ENCODE measurements around the gene ENTPD3. TPM values are rescaled to one million over a fixed set of nuclear protein-coding genes. Genes with fewer than 3 reads are reported as not detected.

ENTPD3 gene
- total and polyA plus RNA-seq, 2 of the 8 experiments (the other 6 are each of a cell fraction or from before 2014, with no cell fraction given) = 0.60 to 1.0 TPM

- Histone ChIP-seq H4K8ac (ENCODE audit: extremely low read depth, insufficient read depth, low read length) (no peak overlapping the region), H3K18ac (ENCODE audit: extremely low read depth, low read length) (no peak overlapping the region), H3K4me3 (ENCODE audit: extremely low read depth in 1 of 4, insufficient read depth in 2 of 4, low read depth in 3 of 4, low read length in 4 of 4) (no peak overlapping the region), H2BK120ac (replicated peaks; ENCODE audit: low read depth, low read length) (no peak overlapping the region), H3K4ac (replicated peaks; ENCODE audit: insufficient read length, low read depth, low read length) (no peak overlapping the region), H2BK5ac (ENCODE audit: low read depth, low read length) (no peak overlapping the region), H3K79me2 (ENCODE audit: control insufficient read depth in 1 of 2, insufficient read depth in 2 of 2, low read length in 2 of 2) (no peaks in the 10 kb centered on the region), H4K91ac (replicated peaks; ENCODE audit: insufficient read length, low read length) (no peak overlapping the region), H3K79me1 (ENCODE audit: low read depth, low read length) (no peaks in the 10 kb centered on the region), H2BK15ac (ENCODE audit: low read length) (no peak overlapping the region), H3K9ac (replicated peaks in 1 of 4; ENCODE audit: extremely low read depth in 1 of 4, low read depth in 3 of 4, low read length in 3 of 4) (no peak overlapping the region), H3K27me3 (replicated peaks in 1 of 4; ENCODE audit: control insufficient read depth in 3 of 4, extremely low read depth in 1 of 4, insufficient read depth in 3 of 4, low read length in 3 of 4) (peaks cover 0 to 16% (median 12%) of the 10 kb centered on the region in 4 experiments; a peak in 6 of 7 replicates), H2BK20ac (ENCODE audit: low read length) (no peak overlapping the region), H3K36me3 (ENCODE audit: control insufficient read depth in 2 of 4, insufficient read depth in 4 of 4, low read length in 3 of 4) (no peaks in the 10 kb centered on the region), H3K27ac (ENCODE audit: low read depth, low read length) (no peak overlapping the region), H3K4me1 (replicated peaks in 1 of 4; ENCODE audit: control insufficient read depth in 3 of 4, insufficient read depth in 4 of 4, low read length in 3 of 4) (peaks cover under 1 to 8% (median 3%) of the 10 kb centered on the region in 4 experiments), H3K23ac (ENCODE audit: insufficient read length) (no peak overlapping the region), H3K14ac (ENCODE audit: insufficient read length) (no peak overlapping the region), H4K5ac (ENCODE audit: insufficient read length, low read depth, low read length) (no peak overlapping the region), H3K56ac (replicated peaks; ENCODE audit: insufficient read length, low read depth, low read length) (no peak overlapping the region), H3K9me3 (ENCODE audit: insufficient read depth in 2 of 2, low read depth in 1 of 2, low read length in 1 of 2) (no peaks in the 10 kb centered on the region), H3K23me2 (ENCODE audit: low read depth, low read length) (peaks cover 9% of the 10 kb centered on the region; the same call in 1 of the 2 replicates), H2AK5ac (ENCODE audit: low read depth, low read length) (no peak overlapping the region), H2AFZ (ENCODE audit: low read length) (no peak overlapping the region), H3K4me2 (ENCODE audit: insufficient read depth in 1 of 2, low read depth in 2 of 2, low read length in 2 of 2) (no peak overlapping the region), H2BK12ac (ENCODE audit: low read depth, low read length) (no peak overlapping the region), H4K20me1 (replicated peaks in 1 of 2; ENCODE audit: control insufficient read depth in 1 of 2, insufficient read depth in 2 of 2, low read length in 2 of 2) (no peaks in the 10 kb centered on the region)
- DNase-seq (ENCODE audit: low read depth in 1 of 2, low spot score in 2 of 2) = no peak
- no peak for FAIRE-seq
- CTCF ChIA-PET (ENCODE audit: partially characterized antibody) = no interaction called here
- 95% methylated on average over 2 of the region's 2 CpGs; no CpG with 5 or more reads in 1 of the 2 experiments for WGBS, 2 experiments (ENCODE audit: extremely low coverage in 1 of 2, insufficient coverage in 1 of 2, insufficient read length in 1 of 2, insufficient replicate concordance in 2 of 2, low coverage in 1 of 2, low lambda C conversion rate in 2 of 2, missing lambda C conversion rate in 1 of 2)
- POLR2A ChIA-PET (ENCODE audit: partially characterized antibody) = no interaction called here
- TF ChIP-seq BACH1 (IDR thresholded peaks at IDR 0.05; ENCODE audit: low read length) = no peak
- TF ChIP-seq CTCF (IDR thresholded peaks at IDR 0.05; ENCODE audit: control extremely low read depth in 1 of 3, insufficient read depth in 1 of 3, low read depth in 1 of 3, low read length in 3 of 3) = no peak
Measured at GRCh38 chr3:40382617-40382979, 4.4 kb upstream of the ENTPD3 start.
